Naive B cell (primary cell): ENCODE data around the gene PRKCA. TPM values are rescaled to one million over a fixed set of nuclear protein-coding genes. Genes with fewer than 3 reads are reported as not detected.
A peak's percentile ranks its signal among the peaks of the same experiment; 100 is the strongest.

ENCODE experiments used
- ATAC-seq, 2 donors: fragments of 150-1000 bp; cut with Tn5 transposase; 2 replicates each; pipeline ENCODE4 v1.10.0; 2021; ENCODE audit warnings: low read depth in 2 of 2, mild to moderate bottlenecking in 2 of 2, moderate library complexity in 2 of 2
- DNase-seq: peaks from one replicate; pipeline ENCODE4 v3.0.0; 2022
- H3K27ac Mint-ChIP-seq, 6 donors: one replicate each; pipeline ENCODE4 v1.8.0; 2020 to 2022; ENCODE audit warnings: mild to moderate bottlenecking in 6 of 6, mixed read lengths in 6 of 6, moderate library complexity in 5 of 6, inconsistent platforms in 2 of 6
- H3K27me3 Mint-ChIP-seq, 3 donors: one replicate each; pipeline ENCODE4 v1.8.0; 2021 to 2022; ENCODE audit warnings: mixed read lengths in 3 of 3, mild to moderate bottlenecking in 1 of 3
- H3K36me3 Mint-ChIP-seq, 2 donors: one replicate each; pipeline ENCODE4 v1.8.0; 2020 to 2022; ENCODE audit warnings: mixed read lengths in 2 of 2, inconsistent platforms in 1 of 2, mild to moderate bottlenecking in 1 of 2
- H3K4me1 Mint-ChIP-seq, 3 donors: one replicate each; pipeline ENCODE4 v1.8.0; 2020 to 2022; ENCODE audit warnings: mixed read lengths in 3 of 3, inconsistent platforms in 1 of 3, mild to moderate bottlenecking in 1 of 3, moderate library complexity in 1 of 3
- H3K4me3 Mint-ChIP-seq, 8 donors: one replicate each; pipeline ENCODE4 v1.8.0; 2020 to 2022; ENCODE audit warnings: mild to moderate bottlenecking in 8 of 8, mixed read lengths in 8 of 8, moderate library complexity in 8 of 8, inconsistent platforms in 2 of 8
- H3K9me3 Mint-ChIP-seq, 7 donors: one replicate each; pipeline ENCODE4 v1.8.0; 2020 to 2022; ENCODE audit warnings: mixed read lengths in 7 of 7, mild to moderate bottlenecking in 5 of 7, inconsistent platforms in 2 of 7, moderate library complexity in 1 of 7
- polyA plus RNA-seq, 6 donors: library from polyadenylated mRNA; unstranded; fragments of 300-500 nt; fragmentation: Illumina TruSeq; gene quantifications; one replicate each; pipeline ENCODE4 v1.2.3, GENCODE V29; 2021; ENCODE audit warnings: low read depth in 6 of 6

PRKCA gene
- polyA plus RNA-seq, 6 donors from 2014 or later: 0.03 to 0.06 TPM; not detected in 4

DNA sequence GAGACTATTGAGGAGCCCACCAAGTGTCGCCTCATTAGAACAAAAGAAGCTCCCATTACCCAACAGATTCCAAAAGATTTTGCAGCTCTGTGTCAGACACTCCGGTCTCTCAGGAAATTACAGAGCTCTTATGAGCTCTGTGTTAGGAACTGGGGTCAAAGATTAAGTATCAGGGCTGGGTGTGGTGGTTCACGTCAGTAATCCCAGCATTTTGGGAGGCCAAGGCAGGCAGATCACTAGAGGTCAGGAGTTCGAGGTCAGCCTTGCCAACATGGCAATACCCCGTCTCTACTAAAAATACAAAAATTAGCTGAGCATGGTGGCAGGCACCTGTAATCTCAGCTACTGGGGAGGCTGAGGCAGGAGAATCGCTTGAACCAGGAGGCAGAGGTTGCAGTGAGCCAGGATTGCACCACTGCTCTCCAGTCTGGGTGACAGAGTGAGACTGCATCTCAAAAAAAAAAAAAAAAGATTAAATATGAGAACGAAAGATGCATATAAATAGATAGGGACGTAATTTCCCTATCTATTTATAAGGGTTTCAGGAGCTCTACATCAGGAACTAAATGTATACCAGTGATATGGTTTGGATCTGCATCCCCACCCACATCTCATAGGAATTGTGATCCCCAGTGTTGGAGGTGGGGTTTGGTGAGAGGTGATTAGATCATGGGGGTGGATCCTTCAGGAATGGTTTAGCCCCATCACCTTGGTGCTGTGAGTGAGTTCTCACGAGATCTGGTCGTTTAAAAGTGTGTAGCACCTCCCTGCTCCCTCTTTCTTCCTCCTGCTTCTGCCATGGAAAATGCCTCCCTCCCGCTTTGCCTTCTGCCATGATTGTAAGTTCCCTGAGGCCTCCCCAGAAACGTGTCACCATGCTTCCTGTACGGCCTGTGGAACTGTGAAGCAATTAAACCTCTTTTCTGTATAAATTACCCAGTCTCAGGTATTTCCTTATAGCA, 111.4 kb downstream of the PRKCA start:
- H3K9me3 Mint-ChIP-seq: no peaks in the 10 kb centered on the region
- peaks cover 0 to 4% (median 0%) of the 10 kb centered on the region in 3 donors for H3K4me1 Mint-ChIP-seq
- H3K27ac Mint-ChIP-seq: no peak overlapping the region
- peaks cover 0 to 10% (median 0%) of the 10 kb centered on the region in 3 donors for H3K27me3 Mint-ChIP-seq
- H3K36me3 Mint-ChIP-seq: no peaks in the 10 kb centered on the region
- ATAC-seq (no peak), DNase-seq (no peak)
- peak overlapping the region in 1 of 8 donors; percentile 48 for H3K4me3 Mint-ChIP-seq

DNA sequence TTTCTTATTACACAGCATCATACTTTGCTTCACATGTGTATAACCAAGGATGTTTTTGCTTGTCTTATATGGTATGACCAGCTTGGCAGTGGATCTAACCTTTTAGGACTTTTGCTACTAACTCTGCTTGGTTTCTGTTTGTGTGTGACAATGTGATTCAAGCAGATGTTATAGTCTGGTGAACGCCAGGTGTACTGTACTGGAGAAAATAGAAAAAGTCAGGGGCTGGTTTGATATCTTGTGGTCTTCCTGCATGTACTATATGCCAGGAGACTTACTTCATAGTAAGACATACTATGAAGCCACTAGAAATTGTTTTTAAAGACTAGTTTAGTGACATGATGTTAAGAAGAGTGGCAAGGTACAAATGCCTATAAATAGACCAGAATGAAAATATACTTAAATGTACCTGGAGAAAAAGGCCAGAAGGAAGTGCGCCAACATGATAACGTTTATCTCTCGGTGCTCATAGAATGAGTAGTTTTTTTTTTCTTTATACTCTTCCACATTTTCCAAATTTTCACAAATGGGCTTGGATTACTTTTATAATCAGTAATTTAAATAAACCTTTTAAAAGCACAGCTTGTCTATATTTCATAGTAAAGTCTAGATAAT, 112.3 kb downstream of the PRKCA start:
- Mint-ChIP-seq H3K9me3 (no peaks in the 10 kb centered on the region), H3K4me3 (no peak overlapping the region), H3K36me3 (no peaks in the 10 kb centered on the region), H3K27ac (no peak overlapping the region), H3K27me3 (peaks cover 0 to 10% (median 0%) of the 10 kb centered on the region in 3 donors), H3K4me1 (peaks cover 0 to 4% (median 0%) of the 10 kb centered on the region in 3 donors)
- DNase-seq (no peak), ATAC-seq (no peak)

DNA sequence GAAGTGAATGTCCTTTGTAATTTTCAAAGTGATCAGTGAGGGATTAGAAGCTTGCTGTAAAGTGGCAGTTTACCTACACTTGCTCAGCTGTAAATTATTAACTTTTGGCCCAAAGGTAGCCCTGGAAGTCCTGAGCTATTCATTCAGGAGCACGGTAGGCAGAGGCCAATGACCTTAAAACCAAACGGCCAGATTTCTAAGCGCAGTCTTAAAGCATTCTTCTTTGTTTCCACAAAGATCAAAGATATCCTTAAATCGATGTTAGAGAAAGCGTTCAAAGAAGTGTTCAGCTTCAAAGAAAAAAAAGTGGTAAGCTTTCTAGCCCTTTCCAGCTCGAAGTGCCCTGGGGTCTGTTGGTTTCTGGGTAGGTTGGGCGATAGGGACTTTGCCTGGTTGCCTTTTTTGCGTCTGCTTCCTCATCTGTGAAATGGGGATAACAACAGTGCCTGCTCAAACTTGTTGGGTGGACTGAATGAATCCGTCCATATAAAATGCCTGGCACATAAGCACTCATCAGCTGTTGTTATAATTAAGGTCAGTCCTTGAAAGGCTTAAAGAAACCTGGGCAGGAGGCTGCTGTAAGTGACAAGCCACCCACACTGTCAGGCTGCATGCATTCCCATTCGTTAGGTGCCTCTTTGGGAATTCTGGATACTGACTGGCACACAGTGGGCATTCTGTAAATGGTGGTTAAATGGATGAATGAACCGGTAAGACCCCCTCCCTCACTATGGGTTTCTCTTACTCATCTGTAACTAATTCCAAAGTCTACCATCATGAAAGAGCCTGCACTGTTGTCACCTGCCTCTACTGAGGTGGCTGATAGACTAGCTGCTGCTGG, 113.2 kb downstream of the PRKCA start:
- DNase-seq (no peak), ATAC-seq (no peak)
- Mint-ChIP-seq H3K36me3 (no peaks in the 10 kb centered on the region), H3K4me1 (peaks cover 0 to 4% (median 0%) of the 10 kb centered on the region in 3 donors), H3K27ac (no peak overlapping the region), H3K27me3 (peaks cover 0 to 10% (median 0%) of the 10 kb centered on the region in 3 donors), H3K9me3 (no peaks in the 10 kb centered on the region), H3K4me3 (no peak overlapping the region)

DNA sequence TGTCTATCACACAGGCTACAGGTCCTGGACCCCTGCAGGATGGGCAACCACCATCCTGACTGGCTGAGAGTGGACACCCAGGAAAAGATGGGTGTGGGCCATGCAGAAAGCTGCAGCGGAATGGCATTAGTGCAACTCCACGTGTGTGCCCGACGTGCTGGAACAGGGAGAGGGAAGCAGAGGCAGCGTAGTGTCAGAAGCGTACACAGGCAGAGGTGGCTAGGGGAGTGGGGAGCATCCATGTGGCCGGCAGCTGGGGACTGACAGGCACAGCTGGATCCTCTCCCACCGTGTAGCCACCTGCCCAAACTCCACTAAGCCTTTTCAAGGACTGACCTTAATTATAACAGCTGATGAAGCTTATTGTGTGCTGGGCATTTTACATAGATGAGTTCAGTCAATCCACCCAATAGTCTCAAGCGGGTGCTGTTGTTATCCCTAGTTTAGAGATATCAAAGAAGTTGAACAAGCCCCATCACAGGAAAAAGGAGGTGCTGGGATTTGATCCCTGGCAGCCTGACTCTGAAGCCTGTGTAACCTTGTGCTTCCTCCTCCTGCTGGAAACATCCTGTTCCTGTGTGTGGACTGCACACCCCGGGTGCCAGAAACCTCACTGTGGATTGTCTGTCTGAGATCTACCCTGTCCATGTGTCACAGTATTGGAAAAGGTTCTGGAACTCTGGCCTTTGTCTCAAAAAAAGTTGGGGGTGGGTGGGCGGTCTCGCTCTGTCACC, 114.0 kb downstream of the PRKCA start:
- no peak overlapping the region for H3K4me3 Mint-ChIP-seq
- H3K9me3 Mint-ChIP-seq: no peaks in the 10 kb centered on the region
- H3K27me3 Mint-ChIP-seq: peaks cover 0 to 10% (median 0%) of the 10 kb centered on the region in 3 donors
- ATAC-seq: no peak
- DNase-seq: no peak
- peaks cover 0 to 4% (median 0%) of the 10 kb centered on the region in 3 donors for H3K4me1 Mint-ChIP-seq
- H3K27ac Mint-ChIP-seq: no peak overlapping the region
- no peaks in the 10 kb centered on the region for H3K36me3 Mint-ChIP-seq

DNA sequence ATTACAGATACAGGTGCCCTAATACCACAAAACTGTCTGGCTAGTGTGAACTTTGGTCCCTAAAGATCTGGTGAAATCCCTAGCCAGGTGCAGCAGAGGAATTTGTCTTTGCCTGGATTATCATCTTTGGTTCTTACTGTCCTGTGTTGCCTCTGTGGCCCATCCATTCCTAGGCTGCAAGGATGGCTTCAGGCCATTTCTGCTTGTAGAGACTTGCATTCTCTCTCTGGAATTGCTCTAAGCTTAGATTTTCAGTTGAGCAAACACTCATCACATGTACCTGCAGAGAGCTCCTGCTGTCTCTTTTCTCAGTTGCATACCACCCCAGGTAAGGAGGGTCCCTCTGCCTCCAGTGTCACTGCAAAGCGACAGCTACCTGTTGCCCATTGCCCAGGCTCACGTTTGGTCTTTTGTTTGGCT, 114.9 kb downstream of the PRKCA start:
- no peak overlapping the region for H3K27ac Mint-ChIP-seq
- H3K36me3 Mint-ChIP-seq: no peaks in the 10 kb centered on the region
- DNase-seq (no peak), ATAC-seq (no peak)
- H3K4me3 Mint-ChIP-seq: no peak overlapping the region
- peaks cover 0 to 10% (median 0%) of the 10 kb centered on the region in 3 donors for H3K27me3 Mint-ChIP-seq
- peaks cover 0 to 4% (median 0%) of the 10 kb centered on the region in 3 donors for H3K4me1 Mint-ChIP-seq
- no peaks in the 10 kb centered on the region for H3K9me3 Mint-ChIP-seq

DNA sequence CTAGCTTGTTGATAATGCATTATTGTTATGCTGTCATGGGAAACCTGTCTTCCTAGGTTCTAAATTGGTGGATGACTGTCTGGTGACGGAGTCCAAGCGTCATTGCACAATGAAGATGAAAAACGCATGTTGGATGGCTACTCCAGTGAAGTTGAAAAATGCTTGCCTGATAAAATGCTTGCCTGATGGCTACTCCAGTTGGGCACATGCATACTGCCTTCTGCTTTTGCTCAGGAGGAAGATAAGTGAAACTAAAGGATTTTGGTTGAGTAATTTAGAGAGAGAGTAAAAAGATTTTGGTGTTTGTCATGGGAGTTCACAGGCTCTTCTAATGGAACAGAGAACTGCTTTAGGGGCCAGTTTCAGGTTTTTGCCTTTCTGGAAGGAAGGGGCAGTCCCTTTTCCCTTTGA, 118.6 kb downstream of the PRKCA start:
- no peak overlapping the region for H3K27ac Mint-ChIP-seq
- H3K36me3 Mint-ChIP-seq: no peaks in the 10 kb centered on the region
- peaks cover 0 to 2% (median 0%) of the 10 kb centered on the region in 3 donors for H3K4me1 Mint-ChIP-seq
- ATAC-seq (no peak), DNase-seq (no peak)
- H3K4me3 Mint-ChIP-seq: no peak overlapping the region
- no peaks in the 10 kb centered on the region for H3K27me3 Mint-ChIP-seq
- H3K9me3 Mint-ChIP-seq: peaks cover 0 to 3% (median under 1%) of the 10 kb centered on the region in 7 donors

DNA sequence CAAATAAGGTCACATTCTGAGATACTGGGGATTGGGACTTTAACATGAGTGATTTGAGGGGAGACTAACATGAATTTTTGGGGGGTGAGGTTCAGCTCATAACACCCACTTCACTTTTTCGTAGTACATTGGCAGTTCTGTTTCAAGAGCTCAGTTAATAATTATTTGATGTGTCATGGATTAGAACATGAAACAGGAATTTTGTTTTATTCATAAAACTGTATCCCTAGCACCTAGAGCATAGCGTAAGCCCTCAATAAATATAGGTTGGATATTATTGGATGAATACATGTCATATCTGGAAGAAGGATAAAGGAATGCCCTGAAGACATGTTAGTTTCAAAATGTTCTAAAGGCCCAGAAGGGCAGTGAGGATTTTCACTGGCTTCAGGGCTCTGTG, 119.8 kb downstream of the PRKCA start:
- ATAC-seq (no peak), DNase-seq (no peak)
- Mint-ChIP-seq H3K9me3 (peaks cover 0 to 9% (median 5%) of the 10 kb centered on the region in 7 donors), H3K4me1 (peaks cover 0 to 6% (median 4%) of the 10 kb centered on the region in 3 donors), H3K27me3 (peaks cover 0 to 3% (median 0%) of the 10 kb centered on the region in 3 donors), H3K27ac (peak overlapping the region in 2 of 6 donors; percentile 25 to 63), H3K4me3 (no peak overlapping the region), H3K36me3 (no peaks in the 10 kb centered on the region)

DNA sequence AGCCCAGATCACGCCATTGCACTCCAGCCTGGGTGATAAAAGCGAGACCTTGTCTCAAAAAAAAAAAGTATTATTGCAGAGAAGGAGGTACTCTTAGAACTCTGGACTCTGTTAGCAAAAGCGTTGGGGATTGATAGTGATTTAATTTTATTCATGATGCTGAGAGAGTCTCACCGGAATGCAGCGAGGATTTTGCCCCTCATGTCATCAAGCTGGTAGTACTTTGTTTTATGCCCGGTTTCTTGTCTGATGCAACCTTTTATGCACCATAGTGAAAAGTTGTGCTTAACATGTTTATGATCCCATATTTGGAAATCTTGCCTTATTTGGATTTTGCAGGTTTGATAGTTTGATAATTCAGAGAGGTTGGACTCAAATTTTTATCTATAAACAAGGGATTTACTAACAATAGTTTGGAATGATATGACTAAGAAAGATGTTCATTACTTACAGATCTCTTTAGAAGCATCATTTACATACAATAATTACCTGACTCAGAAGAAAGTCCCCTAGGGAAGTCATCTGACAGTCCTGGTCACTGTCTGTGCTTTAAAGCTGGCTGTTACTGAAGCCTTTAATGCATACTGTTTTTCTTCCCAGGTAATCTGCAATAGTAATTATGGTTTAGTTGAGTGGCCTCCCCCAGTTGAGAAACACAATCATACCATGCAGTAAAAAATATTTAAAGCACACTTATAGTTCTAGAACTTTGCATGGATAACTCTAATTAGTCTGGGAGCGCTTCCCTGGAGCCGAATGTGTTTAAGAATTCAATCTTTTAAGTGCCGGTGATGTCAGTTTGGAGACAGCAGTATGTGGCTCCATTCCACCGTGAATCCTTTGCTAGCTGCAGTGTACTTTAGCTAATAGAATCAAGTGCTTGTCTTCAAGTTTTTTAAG, 120.9 kb downstream of the PRKCA start:
- peaks cover 0 to 13% (median 5%) of the 10 kb centered on the region in 7 donors for H3K9me3 Mint-ChIP-seq
- peaks cover 0 to 9% of the 10 kb centered on the region in 2 donors for H3K36me3 Mint-ChIP-seq
- no peak overlapping the region for H3K27ac Mint-ChIP-seq
- peaks cover 0 to 3% (median 0%) of the 10 kb centered on the region in 3 donors for H3K27me3 Mint-ChIP-seq
- peaks cover 0 to 6% (median 4%) of the 10 kb centered on the region in 3 donors for H3K4me1 Mint-ChIP-seq
- DNase-seq (no peak), ATAC-seq (no peak)
- no peak overlapping the region for H3K4me3 Mint-ChIP-seq

DNA sequence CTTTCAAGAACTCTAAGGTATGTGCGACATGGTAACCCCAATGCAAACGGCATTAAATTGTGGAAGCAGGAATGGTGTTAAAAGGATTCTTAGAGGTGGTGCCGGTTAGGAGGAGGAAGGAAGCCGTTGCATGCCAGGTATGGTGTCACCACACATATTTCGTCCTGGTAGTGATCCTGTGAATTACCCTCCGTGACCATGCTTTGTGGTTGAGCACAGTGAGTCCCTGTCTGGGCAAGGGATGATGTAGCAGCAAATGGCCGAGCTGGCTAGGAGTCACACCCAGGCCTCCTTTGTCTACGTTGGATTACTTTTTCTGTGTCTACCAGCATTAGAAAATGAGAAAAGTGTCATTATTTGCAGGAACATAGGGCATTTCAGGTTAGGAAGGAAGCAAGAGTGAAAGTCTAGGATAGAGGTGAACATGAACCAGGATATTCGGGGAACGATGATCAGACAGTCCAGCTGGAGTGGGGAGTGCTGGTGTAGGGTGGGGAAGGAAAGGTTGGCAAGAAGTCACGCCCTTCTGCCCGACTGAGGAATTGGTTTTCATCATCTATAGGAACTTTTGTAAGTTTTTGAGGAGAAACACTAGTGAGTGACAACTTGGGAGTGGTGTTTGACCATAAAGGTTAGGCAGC, 123.5 kb downstream of the PRKCA start:
- no peak overlapping the region for H3K27ac Mint-ChIP-seq
- ATAC-seq: no peak

DNA sequence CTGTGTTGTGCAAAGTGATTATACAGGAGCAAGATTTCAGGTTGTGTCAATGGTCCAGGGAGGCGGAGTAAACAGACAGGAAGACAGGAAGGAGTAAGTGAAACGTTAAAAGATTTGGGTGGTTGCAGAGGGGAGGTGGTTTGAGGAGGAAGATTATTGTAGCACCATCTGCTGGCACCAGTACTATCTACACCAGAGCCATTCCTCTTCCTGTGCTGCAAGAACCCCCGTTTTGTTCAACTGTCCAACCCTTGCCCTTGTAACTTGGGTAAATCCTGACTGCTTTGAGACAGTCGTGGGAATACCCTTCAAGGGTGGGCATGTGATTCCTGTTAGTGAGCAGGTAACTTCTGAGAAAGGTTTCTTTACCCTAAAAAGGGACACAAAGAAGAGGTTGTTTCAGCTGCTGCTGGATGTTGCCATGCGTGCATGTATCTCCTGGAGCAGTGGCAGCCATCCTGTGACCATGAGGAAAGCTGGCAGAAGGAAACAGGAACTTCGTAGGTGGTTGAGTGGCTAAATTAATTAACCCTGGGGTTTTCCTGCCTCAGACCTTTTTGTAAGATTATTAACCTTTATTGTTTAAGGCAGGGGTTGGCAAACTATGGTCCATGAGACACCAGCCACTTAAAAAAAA, 124.1 kb downstream of the PRKCA start:
- H3K27ac Mint-ChIP-seq: no peak overlapping the region
- H3K27me3 Mint-ChIP-seq: peaks cover 0 to 3% (median 0%) of the 10 kb centered on the region in 3 donors
- H3K9me3 Mint-ChIP-seq: peaks cover 0 to 13% (median 5%) of the 10 kb centered on the region in 7 donors
- no peak for ATAC-seq
- peaks cover 0 to 9% of the 10 kb centered on the region in 2 donors for H3K36me3 Mint-ChIP-seq
- peaks cover 0 to 8% (median 4%) of the 10 kb centered on the region in 3 donors for H3K4me1 Mint-ChIP-seq
- no peak for DNase-seq
- no peak overlapping the region for H3K4me3 Mint-ChIP-seq

More for the DNA sequence above, 123.5 kb downstream of the PRKCA start:
- Mint-ChIP-seq H3K36me3 (peaks cover 0 to 9% of the 10 kb centered on the region in 2 donors), H3K9me3 (peaks cover 0 to 13% (median 5%) of the 10 kb centered on the region in 7 donors), H3K27me3 (peaks cover 0 to 3% (median 0%) of the 10 kb centered on the region in 3 donors), H3K4me3 (no peak overlapping the region), H3K4me1 (peaks cover 0 to 8% (median 4%) of the 10 kb centered on the region in 3 donors)
- no peak for DNase-seq

DNA sequence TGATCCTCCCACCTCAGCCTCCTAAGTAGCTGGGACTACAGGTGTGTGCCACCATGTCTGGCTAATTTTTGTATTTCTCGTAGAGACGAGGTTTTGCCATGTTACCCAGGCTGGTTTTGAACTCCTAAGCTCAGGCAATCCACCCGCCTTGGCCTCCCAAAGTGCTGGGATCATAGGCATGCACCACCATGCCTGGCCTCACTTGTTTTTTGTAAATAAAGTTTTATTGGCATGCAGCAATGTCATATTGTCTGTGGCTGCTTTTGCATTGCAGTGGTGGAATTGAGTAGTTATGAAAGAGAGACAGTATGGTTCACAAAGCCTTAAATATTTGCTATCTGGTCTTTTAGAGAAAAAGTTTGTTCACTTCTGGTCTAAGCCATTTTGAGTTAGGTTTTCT, 124.7 kb downstream of the PRKCA start:
- Mint-ChIP-seq H3K27me3 (peaks cover 0 to 3% (median 0%) of the 10 kb centered on the region in 3 donors), H3K27ac (no peak overlapping the region), H3K36me3 (peaks cover 0 to 9% of the 10 kb centered on the region in 2 donors), H3K4me1 (peaks cover 0 to 8% (median 4%) of the 10 kb centered on the region in 3 donors), H3K9me3 (peaks cover 0 to 13% (median 5%) of the 10 kb centered on the region in 7 donors), H3K4me3 (no peak overlapping the region)
- DNase-seq (no peak), ATAC-seq (no peak)
